GM20000 (cell line): ENCODE data around the gene KAT14.
"Not testable (repeated sequence)": the region's sequence is repeated elsewhere in the genome, so short reads cannot be mapped to it uniquely, and the experiment has no call there.

Experiments
- DNase-seq: peaks from one replicate; pipeline ENCODE4 v3.0.0; 2012; ENCODE audit warnings: low spot score
- CTCF ChIP-seq: IDR thresholded peaks from 2 replicates; pipeline ENCODE4 v1.5.1; 2012; ENCODE audit warnings: mild to moderate bottlenecking, control low read depth; ENCODE audit errors: extremely low read depth, missing control alignments

The KAT14 gene

GRCh38 chr20:18180815-18181214 is 43.2 kb downstream of the KAT14 start:
- TF ChIP-seq CTCF = no peak
- no peak for DNase-seq

GRCh38 chr20:18187020-18187419 is 49.4 kb downstream of the KAT14 start:
- no peak for TF ChIP-seq CTCF
- DNase-seq = no peak

GRCh38 chr20:18188434-18188833 is 50.8 kb downstream of the KAT14 start:
- TF ChIP-seq CTCF = no peak
- DNase-seq = no peak

GRCh38 chr20:18190338-18191233 is 52.9 kb downstream of the KAT14 start:
- DNase-seq = no peak
- no peak for TF ChIP-seq CTCF

- TF ChIP-seq CTCF = no peak
- no peak for DNase-seq
These were observed 53.6 kb downstream of the KAT14 start for GRCh38 chr20:18191306-18191705.

GRCh38 chr20:18194461-18194860 is 56.8 kb downstream of the KAT14 start:
- DNase-seq = not testable (repeated sequence)

GRCh38 chr20:18195931-18196330 is 58.3 kb downstream of the KAT14 start:
- no peak for DNase-seq
- TF ChIP-seq CTCF = no peak
